ENCODE results near the gene RRP1B.
"Not testable (repeated sequence)": the region's sequence is repeated elsewhere in the genome, so short reads cannot be mapped to it uniquely, and the experiment has no call there.

The RRP1B gene

DNA sequence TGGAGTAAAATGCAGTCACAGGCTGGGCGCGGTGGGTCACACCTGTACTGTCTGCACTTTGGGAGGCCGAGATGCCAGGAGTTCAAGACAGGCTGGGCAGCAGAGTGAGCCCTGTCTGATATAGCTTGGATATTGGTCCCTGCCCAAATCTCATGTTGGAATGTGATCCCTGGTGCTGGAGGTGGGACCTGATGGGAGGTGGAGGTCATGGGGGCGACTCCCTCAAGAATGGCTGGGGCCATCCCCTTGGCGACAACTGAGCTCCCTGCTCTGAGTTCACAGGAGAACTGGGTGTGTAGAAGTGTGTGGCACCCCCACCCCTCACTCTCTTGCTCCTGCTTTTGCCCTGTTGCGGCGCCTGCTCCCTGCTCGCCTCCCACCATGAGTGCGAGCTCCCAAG is 48.1 kb downstream of the RRP1B start:
- DNase-seq (ENCODE audit: low read depth) = no peak
- TF ChIP-seq, protein P1, sequence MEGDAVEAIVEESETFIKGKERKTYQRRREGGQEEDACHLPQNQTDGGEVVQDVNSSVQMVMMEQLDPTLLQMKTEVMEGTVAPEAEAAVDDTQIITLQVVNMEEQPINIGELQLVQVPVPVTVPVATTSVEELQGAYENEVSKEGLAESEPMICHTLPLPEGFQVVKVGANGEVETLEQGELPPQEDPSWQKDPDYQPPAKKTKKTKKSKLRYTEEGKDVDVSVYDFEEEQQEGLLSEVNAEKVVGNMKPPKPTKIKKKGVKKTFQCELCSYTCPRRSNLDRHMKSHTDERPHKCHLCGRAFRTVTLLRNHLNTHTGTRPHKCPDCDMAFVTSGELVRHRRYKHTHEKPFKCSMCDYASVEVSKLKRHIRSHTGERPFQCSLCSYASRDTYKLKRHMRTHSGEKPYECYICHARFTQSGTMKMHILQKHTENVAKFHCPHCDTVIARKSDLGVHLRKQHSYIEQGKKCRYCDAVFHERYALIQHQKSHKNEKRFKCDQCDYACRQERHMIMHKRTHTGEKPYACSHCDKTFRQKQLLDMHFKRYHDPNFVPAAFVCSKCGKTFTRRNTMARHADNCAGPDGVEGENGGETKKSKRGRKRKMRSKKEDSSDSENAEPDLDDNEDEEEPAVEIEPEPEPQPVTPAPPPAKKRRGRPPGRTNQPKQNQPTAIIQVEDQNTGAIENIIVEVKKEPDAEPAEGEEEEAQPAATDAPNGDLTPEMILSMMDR (IDR thresholded peaks at IDR 0.05; ENCODE audit: control insufficient read depth, extremely low read depth, insufficient read depth) = no peak
- no peak overlapping the region for H3K4me3 ChIP-seq (ENCODE audit: low read depth, low read length)

DNA sequence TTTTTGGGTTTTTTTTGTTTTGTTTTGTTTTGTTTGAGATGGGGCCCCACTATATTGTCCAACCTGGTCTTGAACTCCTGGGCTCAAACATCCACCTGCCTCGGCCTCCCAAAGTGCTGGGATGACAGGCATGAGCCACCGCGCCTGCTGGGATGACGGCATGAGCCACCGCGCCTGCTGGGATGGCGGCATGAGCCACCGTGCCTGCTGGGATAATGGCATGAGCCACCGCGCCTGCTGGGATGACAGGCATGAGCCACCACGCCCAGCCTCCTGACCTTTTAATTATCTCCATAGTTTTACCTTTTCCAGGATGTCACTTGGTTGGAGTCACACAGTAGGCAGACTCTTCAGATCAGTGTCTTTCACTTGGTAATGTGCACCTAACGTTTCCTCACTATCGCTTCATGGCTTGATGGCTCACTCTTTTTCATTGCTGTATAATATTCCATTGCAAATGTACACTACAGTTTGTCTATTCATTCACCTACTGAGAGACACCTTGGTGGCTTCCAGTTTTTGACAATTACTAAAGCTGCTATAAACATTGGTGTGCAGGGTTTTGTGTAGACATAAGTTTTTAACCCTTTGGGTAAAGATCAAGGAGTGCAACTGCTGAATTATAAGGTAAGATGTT is 49.5 kb downstream of the RRP1B start:
- TF ChIP-seq, protein P1 (IDR thresholded peaks at IDR 0.05; ENCODE audit: control insufficient read depth, extremely low read depth, insufficient read depth) = no peak
- no peak overlapping the region for H3K4me3 ChIP-seq (ENCODE audit: low read depth, low read length)
- DNase-seq (ENCODE audit: low read depth) = no peak

DNA sequence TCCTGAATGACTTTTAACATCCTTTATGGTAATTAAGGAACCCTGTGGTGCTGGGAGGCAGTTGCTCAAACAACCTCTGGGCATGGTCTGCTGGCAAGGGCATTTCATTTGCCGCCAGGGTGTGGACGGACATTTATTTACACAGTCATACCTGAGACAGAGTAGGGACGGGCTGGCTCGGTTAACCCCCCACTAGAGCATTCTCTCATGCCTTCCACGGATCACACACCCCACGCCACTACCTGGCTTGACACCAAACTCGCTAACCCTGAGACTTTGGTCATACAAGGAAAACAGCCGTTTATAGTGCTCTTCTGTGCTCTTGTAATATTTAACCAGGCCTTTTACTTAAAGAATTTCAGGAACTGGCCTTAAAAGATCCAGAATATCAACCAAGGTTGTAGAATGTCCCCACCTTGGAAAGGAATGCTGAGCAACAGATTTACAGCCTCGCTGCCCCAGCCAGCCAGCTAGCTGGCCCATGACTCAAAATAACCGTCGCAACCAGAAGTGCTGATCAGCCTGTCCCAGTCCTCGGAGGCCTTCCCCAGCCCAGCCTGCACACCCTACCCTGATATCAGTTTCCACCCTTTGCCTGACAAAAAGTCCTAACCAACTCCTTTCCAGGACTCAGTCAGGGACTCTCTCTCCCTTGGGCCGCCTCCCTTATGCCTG is 53.0 kb downstream of the RRP1B start:
- TF ChIP-seq, protein P1 (IDR thresholded peaks at IDR 0.05; ENCODE audit: control insufficient read depth, extremely low read depth, insufficient read depth) = no peak
- no peak overlapping the region for H3K4me3 ChIP-seq (ENCODE audit: low read depth, low read length)
- peak; percentile 80 for DNase-seq (ENCODE audit: low read depth)

DNA sequence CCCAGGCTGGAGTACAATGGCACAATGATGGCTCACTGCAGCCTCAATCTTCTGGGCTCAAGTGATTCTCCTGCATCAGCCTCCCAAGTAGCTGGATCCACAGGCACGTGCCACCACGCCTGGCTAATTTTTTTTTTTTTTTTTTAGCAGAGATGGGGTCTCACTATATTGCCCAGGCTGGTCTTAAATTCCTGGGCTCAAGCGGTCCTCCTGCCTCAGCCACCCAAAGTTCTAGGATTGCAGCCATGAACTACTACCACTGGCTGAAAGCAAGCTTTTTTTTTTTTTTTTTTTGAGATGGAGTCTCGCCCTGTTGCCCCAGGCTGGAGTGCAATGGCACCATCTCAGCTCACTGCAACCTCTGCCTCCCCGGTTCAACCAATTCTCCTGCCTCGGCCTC is 53.8 kb downstream of the RRP1B start:
- DNase-seq (ENCODE audit: low read depth); H3K4me3 ChIP-seq (ENCODE audit: low read depth, low read length): not testable (repeated sequence)

DNA sequence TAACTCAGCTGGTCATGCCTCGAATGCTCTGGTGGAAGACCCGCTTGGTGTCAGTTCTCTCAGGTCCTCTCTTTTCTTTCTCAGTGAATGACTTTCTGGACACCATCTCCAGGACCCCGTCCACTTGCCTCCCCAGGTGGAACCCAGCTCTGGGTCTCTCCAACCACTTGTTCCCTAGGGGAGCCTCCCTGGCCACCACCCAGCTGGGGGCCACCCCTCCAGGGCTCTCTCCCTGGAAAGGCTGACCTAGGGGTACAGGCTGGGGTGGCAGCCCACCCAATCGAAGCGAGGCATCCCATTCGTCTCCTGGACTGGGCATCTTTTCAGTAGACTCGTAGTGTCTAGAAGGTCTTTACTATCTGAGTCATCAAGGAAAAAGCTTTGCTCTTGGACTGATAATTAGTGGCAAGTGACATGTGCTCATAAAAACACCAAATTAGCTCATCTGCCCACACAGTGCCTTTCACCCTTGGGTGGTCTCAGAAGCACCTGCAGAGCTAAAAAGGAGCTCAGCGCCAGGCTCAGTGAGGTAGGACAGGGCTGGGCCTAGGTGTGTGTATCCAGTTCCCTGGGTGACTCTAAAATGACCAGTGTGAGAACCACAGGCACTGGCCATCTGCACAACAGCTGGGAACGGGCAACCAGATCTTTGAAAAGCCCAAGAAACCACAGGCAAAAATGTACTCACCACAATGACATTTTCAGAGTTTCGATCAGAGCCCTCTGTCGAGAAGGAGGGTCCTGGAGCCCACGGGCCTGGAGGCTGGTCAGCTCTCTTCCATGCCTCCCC is 57.2 kb downstream of the RRP1B start:
- no peak for DNase-seq (ENCODE audit: low read depth)
- TF ChIP-seq, protein P1 (IDR thresholded peaks at IDR 0.05; ENCODE audit: control insufficient read depth, extremely low read depth, insufficient read depth) = no peak
- H3K4me3 ChIP-seq (ENCODE audit: low read depth, low read length) = no peak overlapping the region

GRCh38 chr21:43717166-43717853 is 58.0 kb downstream of the RRP1B start:
- H3K4me3 ChIP-seq (ENCODE audit: low read depth, low read length) = no peak overlapping the region
- DNase-seq (ENCODE audit: low read depth) = no peak
- TF ChIP-seq, protein P1 (IDR thresholded peaks at IDR 0.05; ENCODE audit: control insufficient read depth, extremely low read depth, insufficient read depth) = no peak
